GM10248 (cell line): ENCODE data around the gene TMEM144.

Source experiments
- CTCF ChIA-PET: fragments of 300-600 bp; sonication (Branson Sonifier 250); formaldehyde crosslinking; extraction: SDS; loops from one replicate; lab custom pipeline; 2021; ENCODE audit warnings: antibody characterized with exemption; lab: Yijun Ruan, JAX
- POLR2A ChIA-PET: fragments of 350-650 bp; sonication (Branson Sonifier 250); formaldehyde crosslinking; extraction: SDS; loops from one replicate; lab custom pipeline; 2020; ENCODE audit warnings: antibody characterized with exemption; lab: Yijun Ruan, JAX
- DNase-seq: peaks from one replicate; pipeline ENCODE4 v3.0.0; 2012; ENCODE audit errors: extremely low spot score
- CTCF ChIP-seq: IDR thresholded peaks from 2 replicates; pipeline ENCODE4 v1.5.1; 2012; ENCODE audit warnings: mild to moderate bottlenecking, low read depth; ENCODE audit errors: extremely low read depth, missing control alignments, control extremely low read depth

Gene TMEM144

GRCh38 chr4:158209825-158210807 lies at the start of gene TMEM144:
TMEM144 (plus strand) TSS chr4:158210486; CDS start chr4:158212668, 2,182 bp downstream.
- DNase-seq: peak; percentile 62
- TF ChIP-seq CTCF: no peak
- POLR2A ChIA-PET: interaction anchor here (0.7 kb wide), 1 partner anchor 553 kb away, joined by 3 read pairs; no protein-coding TSS in a partner anchor
- CTCF ChIA-PET: interaction anchor here (0.7 to 2.9 kb wide), 3 partner anchors 8 to 17 kb away, joined by 3 to 20 read pairs (median 3); no protein-coding TSS in a partner anchor

- ChIA-PET POLR2A (no interaction called here), CTCF (interaction anchor here (2.9 kb wide), 1 partner anchor 10 kb away, joined by 13 read pairs; the partner anchor contains the start of gene GASK1B)
- no peak for DNase-seq
- TF ChIP-seq CTCF: no peak
These were observed 48.5 kb upstream of the TMEM144 start for GRCh38 chr4:158161551-158162354.

- no peak for DNase-seq
- TF ChIP-seq CTCF: no peak
- ChIA-PET CTCF (interaction anchor here (2.2 to 2.9 kb wide), 2 partner anchors 9 to 11 kb away, joined by 5 to 13 read pairs; partner anchors contain the start of gene GASK1B), POLR2A (no interaction called here)
These were observed 47.7 kb upstream of the TMEM144 start for GRCh38 chr4:158162631-158163030.

- ChIA-PET CTCF (interaction anchor here (0.9 to 2.9 kb wide), 4 partner anchors 8 to 28 kb away, joined by 4 to 13 read pairs (median 4); partner anchors contain the start of gene GASK1B), POLR2A (no interaction called here)
- DNase-seq: no peak
- TF ChIP-seq CTCF: no peak
These were observed 46.1 kb upstream of the TMEM144 start for GRCh38 chr4:158163941-158164767.

- no peak for DNase-seq
- POLR2A ChIA-PET: no interaction called here
- TF ChIP-seq CTCF: no peak
- CTCF ChIA-PET: interaction anchor here (2.2 to 2.9 kb wide), 2 partner anchors 7 to 13 kb away, joined by 5 to 13 read pairs; partner anchors contain the start of gene GASK1B
These were observed 45.5 kb upstream of the TMEM144 start for GRCh38 chr4:158164768-158165213.

GRCh38 chr4:158166701-158167100 lies 43.6 kb upstream of the TMEM144 start:
- DNase-seq: no peak
- TF ChIP-seq CTCF: no peak
- CTCF ChIA-PET: no interaction called here
- POLR2A ChIA-PET: no interaction called here
